ENCODE data around the gene NLRP9. TPM values are rescaled to one million over a fixed set of nuclear protein-coding genes. Genes with fewer than 3 reads are reported as not detected.
A peak's percentile ranks its signal among the peaks of the same experiment; 100 is the strongest.

Gene NLRP9
- total RNA-seq, 1 experiment from 2014 or later, result not detected

GRCh38 chr19:55666343-55667005 lies 71.7 kb downstream of the NLRP9 start:
- H3K27ac ChIP-seq, result peak overlapping the region; percentile 33; the same call in 1 of the 2 replicates
- TF ChIP-seq CTCF (conservative IDR thresholded peaks at IDR 0.05) (no peak), EZH2 (IDR thresholded peaks at IDR 0.05; ENCODE audit: low read depth) (no peak)
- POLR2A ChIA-PET (ENCODE audit: unreplicated experiment), result interaction anchor here (0.6 kb wide), 2 partner anchors 454 to 1675 kb away, joined by 5 read pairs; partner anchors contain the start of gene CACNG6
- H3K9me3 ChIP-seq (ENCODE audit: insufficient read depth, low read depth), result no peaks in the 10 kb centered on the region
- no peaks in the 10 kb centered on the region for H3K9me2 ChIP-seq (ENCODE audit: insufficient read depth)
- H3K4me2 ChIP-seq, result no peak overlapping the region; the same call in 1 of the 2 replicates
- no peak overlapping the region for H3K4me3 ChIP-seq
- peaks cover 98% of the 10 kb centered on the region for H3K79me2 ChIP-seq (ENCODE audit: low read depth)
- no peaks in the 10 kb centered on the region for H3K27me3 ChIP-seq (ENCODE audit: insufficient read depth, low read depth)
- H2AFZ ChIP-seq, result no peak overlapping the region
- intact Hi-C loops (cut with micrococcal nuclease; ENCODE audit: unreplicated experiment), result no loop called here
- DNase-seq, result no peak
- H3K4me1 ChIP-seq (replicated peaks; ENCODE audit: insufficient read depth), result peaks cover 48% of the 10 kb centered on the region
- CTCF ChIA-PET, result no interaction called here
- BruUV-seq (replicated peaks), result no TSS peak
- H3F3A ChIP-seq (ENCODE audit: insufficient read depth, low read depth), result peaks cover 89% of the 10 kb centered on the region
- H3K36me3 ChIP-seq (ENCODE audit: low read depth), result peaks cover 58% of the 10 kb centered on the region
- H4K20me1 ChIP-seq (ENCODE audit: insufficient read depth), result peaks cover 93% of the 10 kb centered on the region

DNA sequence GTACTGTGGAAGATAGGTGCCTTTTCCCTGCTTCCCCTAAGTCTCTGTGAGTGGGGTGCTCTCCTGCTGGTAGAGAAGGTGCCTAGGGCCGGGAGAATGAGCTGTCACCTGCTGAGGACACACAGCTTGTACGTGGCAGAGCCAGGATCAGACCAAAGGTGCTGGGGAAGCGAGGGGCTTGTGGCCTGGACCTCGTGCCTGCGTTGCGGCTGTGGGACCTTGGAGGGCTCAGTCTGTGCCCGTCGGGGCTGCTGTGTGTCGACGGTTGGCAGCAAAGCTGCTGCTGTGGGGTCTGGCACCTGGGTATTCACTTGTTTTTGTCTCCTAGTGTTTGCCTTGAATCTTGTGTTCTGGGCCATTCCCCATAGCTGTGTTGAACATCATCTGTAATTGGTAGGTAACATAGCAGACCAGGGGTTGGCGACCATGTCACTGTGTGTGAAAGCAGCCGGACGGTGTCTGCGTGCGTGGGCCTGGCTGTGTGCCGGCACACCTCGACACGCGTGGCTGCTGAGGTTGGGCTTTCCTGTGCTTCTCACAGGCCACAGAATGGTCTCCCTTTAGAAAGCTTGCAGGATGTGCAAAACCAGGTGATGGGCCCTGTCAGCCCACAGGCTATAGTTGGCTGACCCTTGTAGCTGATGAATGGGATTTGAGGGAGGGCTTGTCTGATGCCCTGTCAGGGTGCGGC lies 74.2 kb downstream of the NLRP9 start:
- Histone ChIP-seq H3K36me3 (ENCODE audit: low read depth) (peaks cover 56% of the 10 kb centered on the region), H2AFZ (no peak overlapping the region), H3K9me3 (ENCODE audit: insufficient read depth, low read depth) (no peaks in the 10 kb centered on the region), H3K9me2 (ENCODE audit: insufficient read depth) (no peaks in the 10 kb centered on the region), H3K27me3 (ENCODE audit: insufficient read depth, low read depth) (no peaks in the 10 kb centered on the region), H3K4me3 (no peak overlapping the region), H3K4me2 (no peak overlapping the region), H3K79me2 (ENCODE audit: low read depth) (peaks cover 98% of the 10 kb centered on the region), H3K4me1 (replicated peaks; ENCODE audit: insufficient read depth) (peaks cover 30% of the 10 kb centered on the region), H3F3A (ENCODE audit: insufficient read depth, low read depth) (peaks cover 69% of the 10 kb centered on the region), H3K27ac (no peak overlapping the region), H4K20me1 (ENCODE audit: insufficient read depth) (peaks cover 95% of the 10 kb centered on the region)
- no TSS peak for BruUV-seq (replicated peaks)
- intact Hi-C loops (cut with micrococcal nuclease; ENCODE audit: unreplicated experiment), result no loop called here
- no peak for DNase-seq
- ChIA-PET POLR2A (ENCODE audit: unreplicated experiment) (no interaction called here), CTCF (interaction anchor here (0.6 kb wide), 1 partner anchor 81 kb away, joined by 4 read pairs; no protein-coding TSS in a partner anchor)
- TF ChIP-seq CTCF (conservative IDR thresholded peaks at IDR 0.05) (no peak), EZH2 (IDR thresholded peaks at IDR 0.05; ENCODE audit: low read depth) (no peak)

- Histone ChIP-seq H3K9me3 (ENCODE audit: insufficient read depth, low read depth) (no peaks in the 10 kb centered on the region), H3K27ac (no peak overlapping the region), H3K4me2 (no peak overlapping the region), H2AFZ (no peak overlapping the region), H3K4me3 (no peak overlapping the region), H3K4me1 (replicated peaks; ENCODE audit: insufficient read depth) (peaks cover 23% of the 10 kb centered on the region), H3K27me3 (ENCODE audit: insufficient read depth, low read depth) (no peaks in the 10 kb centered on the region), H3K36me3 (ENCODE audit: low read depth) (peaks cover 50% of the 10 kb centered on the region), H3F3A (ENCODE audit: insufficient read depth, low read depth) (peaks cover 50% of the 10 kb centered on the region), H3K9me2 (ENCODE audit: insufficient read depth) (no peaks in the 10 kb centered on the region), H3K79me2 (ENCODE audit: low read depth) (peaks cover 98% of the 10 kb centered on the region), H4K20me1 (ENCODE audit: insufficient read depth) (peaks cover 95% of the 10 kb centered on the region)
- CTCF ChIA-PET, result no interaction called here
- intact Hi-C loops (cut with micrococcal nuclease; ENCODE audit: unreplicated experiment), result no loop called here
- POLR2A ChIA-PET (ENCODE audit: unreplicated experiment), result no interaction called here
- TF ChIP-seq CTCF (conservative IDR thresholded peaks at IDR 0.05) (no peak), EZH2 (IDR thresholded peaks at IDR 0.05; ENCODE audit: low read depth) (no peak)
- no peak for DNase-seq
- no TSS peak for BruUV-seq (replicated peaks)
Measured at GRCh38 chr19:55661826-55662225, 76.4 kb downstream of the NLRP9 start.

Data from PC-9 (cell line).